HEK293 (cell line): ENCODE data around the gene HARS1.
"Not testable (repeated sequence)": the region's sequence is repeated elsewhere in the genome, so short reads cannot be mapped to it uniquely, and the experiment has no call there.

ENCODE experiments used
- CTCF ChIA-PET: fragments of 350-600 bp; formaldehyde crosslinking; extraction: SDS; loops from one replicate; lab custom pipeline; 2021; ENCODE audit warnings: antibody characterized with exemption; lab: Yijun Ruan, JAX
- POLR2A ChIA-PET: fragments of 300-600 bp; formaldehyde crosslinking; extraction: SDS; loops from one replicate; lab custom pipeline; 2020; ENCODE audit warnings: antibody characterized with exemption, inconsistent platforms; lab: Yijun Ruan, JAX
- H3K27ac ChIP-seq: fragments of 200-500 bp; sonication (Bioruptor generic); 2 replicates; pipeline ENCODE4 v1.5.1; 2014; ENCODE audit warnings: low read depth, low read length, control low read depth, inconsistent platforms; ENCODE audit errors: extremely low read depth
- H3K36me3 ChIP-seq, 2 experiments: fragments of 200-500 bp in 1 of 2; sonication (Bioruptor generic) in 1 of 2; 1 replicate in 1 of 2; 2 replicates in 1 of 2; pipeline ENCODE4 v1.5.1; 2014 to 2017; ENCODE audit warnings: inconsistent platforms in 2 of 2, low read length in 2 of 2; ENCODE audit not compliant: control insufficient read depth in 2 of 2, insufficient read depth in 1 of 2
- H3K4me1 ChIP-seq: fragments of 200-500 bp; sonication (Bioruptor generic); 2 replicates; pipeline ENCODE4 v1.5.1; 2014; ENCODE audit warnings: mild to moderate bottlenecking, low read length, inconsistent platforms; ENCODE audit not compliant: control insufficient read depth, insufficient read depth
- H3K4me3 ChIP-seq: 2 replicates; pipeline ENCODE4 v1.5.1; 2011; ENCODE audit warnings: low read depth, mild to moderate bottlenecking, control low read depth, low read length, moderate library complexity
- H3K9me3 ChIP-seq: fragments of 200-500 bp; sonication (Bioruptor generic); 2 replicates; pipeline ENCODE4 v1.5.1; 2014; ENCODE audit warnings: low read depth, low read length, inconsistent platforms; ENCODE audit not compliant: control insufficient read depth, insufficient read depth
- CTCF ChIP-seq: fragments of 450-650 bp; formaldehyde crosslinking; IDR thresholded peaks from 2 replicates; pipeline ENCODE4 v1.5.1; 2016; ENCODE audit warnings: missing biosample characterization, missing genetic modification characterization
- FEZF1 ChIP-seq: fragments of 450-650 bp; formaldehyde crosslinking; IDR thresholded peaks from 2 replicates; pipeline ENCODE4 v1.5.1; 2016; ENCODE audit warnings: missing biosample characterization, missing genetic modification characterization
- GLIS1 ChIP-seq: fragments of 450-650 bp; formaldehyde crosslinking; IDR thresholded peaks from 2 replicates; pipeline ENCODE4 v1.5.1; 2016; ENCODE audit warnings: missing biosample characterization, missing genetic modification characterization
- KLF8 ChIP-seq: fragments of 450-650 bp; formaldehyde crosslinking; IDR thresholded peaks from 2 replicates; pipeline ENCODE4 v1.5.1; 2016; ENCODE audit warnings: missing biosample characterization, missing genetic modification characterization
- MYNN ChIP-seq: fragments of 450-650 bp; formaldehyde crosslinking; IDR thresholded peaks from 2 replicates; pipeline ENCODE4 v1.5.1; 2016; ENCODE audit warnings: missing biosample characterization, missing genetic modification characterization, borderline replicate concordance
- OSR2 ChIP-seq: fragments of 450-650 bp; formaldehyde crosslinking; IDR thresholded peaks from 2 replicates; pipeline ENCODE4 v1.5.1; 2016; ENCODE audit warnings: missing biosample characterization, missing genetic modification characterization
- PRDM10 ChIP-seq: fragments of 450-650 bp; formaldehyde crosslinking; IDR thresholded peaks from 2 replicates; pipeline ENCODE4 v1.5.1; 2016; ENCODE audit warnings: missing biosample characterization, missing genetic modification characterization
- WT1 ChIP-seq: fragments of 450-650 bp; formaldehyde crosslinking; IDR thresholded peaks from 2 replicates; pipeline ENCODE4 v1.5.1; 2016; ENCODE audit warnings: missing biosample characterization, missing genetic modification characterization
- ZBTB17 ChIP-seq: fragments of 450-650 bp; formaldehyde crosslinking; IDR thresholded peaks from 2 replicates; pipeline ENCODE4 v1.5.1; 2016; ENCODE audit warnings: missing biosample characterization, missing genetic modification characterization
- ZEB2 ChIP-seq: fragments of 450-650 bp; formaldehyde crosslinking; IDR thresholded peaks from 2 replicates; pipeline ENCODE4 v1.5.1; 2016; ENCODE audit warnings: missing biosample characterization, missing genetic modification characterization
- ZNF18 ChIP-seq: fragments of 450-650 bp; formaldehyde crosslinking; IDR thresholded peaks from 2 replicates; pipeline ENCODE4 v1.5.1; 2016; ENCODE audit warnings: missing biosample characterization, missing genetic modification characterization
- ZNF362 ChIP-seq: fragments of 450-650 bp; formaldehyde crosslinking; IDR thresholded peaks from 2 replicates; pipeline ENCODE4 v1.5.1; 2016; ENCODE audit warnings: missing biosample characterization, missing genetic modification characterization
- ZNF449 ChIP-seq: fragments of 450-650 bp; formaldehyde crosslinking; IDR thresholded peaks from 2 replicates; pipeline ENCODE4 v1.5.1; 2017; ENCODE audit warnings: missing biosample characterization, mild to moderate bottlenecking, missing genetic modification characterization, moderate library complexity
- ZNF473 ChIP-seq: fragments of 450-650 bp; formaldehyde crosslinking; IDR thresholded peaks from 2 replicates; pipeline ENCODE4 v1.5.1; 2017; ENCODE audit warnings: missing biosample characterization, missing genetic modification characterization
- ZNF501 ChIP-seq: fragments of 450-650 bp; formaldehyde crosslinking; IDR thresholded peaks from 2 replicates; pipeline ENCODE4 v1.5.1; 2016; ENCODE audit warnings: missing biosample characterization, missing genetic modification characterization
- ZNF561 ChIP-seq: fragments of 450-650 bp; IDR thresholded peaks from 2 replicates; pipeline ENCODE4 v1.5.1; 2018; ENCODE audit warnings: missing biosample characterization, missing genetic modification characterization, borderline replicate concordance
- ZNF654 ChIP-seq: fragments of 450-650 bp; formaldehyde crosslinking; IDR thresholded peaks from 2 replicates; pipeline ENCODE4 v1.5.1; 2016; ENCODE audit warnings: low read depth, missing biosample characterization, missing genetic modification characterization

Gene HARS1

GRCh38 chr5:140725799-140726471, 34.8 kb upstream of the HARS1 start (continued):
- TF ChIP-seq ZNF449 (peak; percentile 61; the same call in 1 of the 2 replicates), ZNF654 (tag by site-specific recombination) (peak; percentile 15; the same call in 1 of the 2 replicates), GLIS1 (tag by site-specific recombination) (peak; percentile 34; the same call in 1 of the 2 replicates), ZNF561 (tag by site-specific recombination) (peak; percentile 98), ZNF501 (peak; percentile 93; the same call in 1 of the 2 replicates), ZNF473 (no peak), CTCF (tag by site-specific recombination) (no peak), ZNF18 (tag by site-specific recombination) (no peak)

GRCh38 chr5:140721395-140721794, 30.2 kb upstream of the HARS1 start:
- not testable (repeated sequence) for H3K9me3 ChIP-seq, H3K36me3 ChIP-seq, H3K4me3 ChIP-seq, H3K4me1 ChIP-seq, H3K27ac ChIP-seq
- CTCF ChIA-PET = interaction anchor here (0.7 to 2.0 kb wide), 7 partner anchors 10 to 474 kb away, joined by 3 to 11 read pairs (median 4); partner anchors contain the start of gene DND1
- POLR2A ChIA-PET = interaction anchor here (0.7 to 1.5 kb wide), 3 partner anchors 10 to 375 kb away, joined by 3 to 4 read pairs (median 4); partner anchors contain the start of genes HBEGF and ZMAT2
- peak; percentile 12; the same call in 1 of the 2 replicates for TF ChIP-seq ZEB2 (tag by site-specific recombination)
- peak; percentile 43 for TF ChIP-seq WT1
- peak; percentile 75; the same call in 1 of the 2 replicates for TF ChIP-seq ZNF362 (tag by site-specific recombination)
- TF ChIP-seq ZBTB17 (tag by site-specific recombination) = peak; percentile 30; the same call in 1 of the 2 replicates
- TF ChIP-seq FEZF1 = peak; percentile 57
- TF ChIP-seq KLF8 = peak; percentile 26; the same call in 1 of the 2 replicates
- peak; percentile 67 for TF ChIP-seq OSR2 (tag by site-specific recombination)

- POLR2A ChIA-PET = interaction anchor here (0.7 to 1.2 kb wide), 5 partner anchors 10 to 374 kb away, joined by 3 to 7 read pairs (median 4); partner anchors contain the start of gene HBEGF
- H3K9me3 ChIP-seq, H3K27ac ChIP-seq, H3K4me3 ChIP-seq, H3K4me1 ChIP-seq, H3K36me3 ChIP-seq: not testable (repeated sequence)
- TF ChIP-seq PRDM10 (tag by site-specific recombination) = peak; percentile 99
- peak; percentile 49 for TF ChIP-seq MYNN (tag by site-specific recombination)
- CTCF ChIA-PET = interaction anchor here (0.7 to 2.0 kb wide), 12 partner anchors 10 to 612 kb away, joined by 3 to 11 read pairs (median 5); partner anchors contain the start of gene WDR55
Measured at GRCh38 chr5:140720738-140721137, 29.6 kb upstream of the HARS1 start.
